Loucy (cell line): Measurements from ENCODE around the gene ZFR2.
"Not testable (repeated sequence)": the region's sequence is repeated elsewhere in the genome, so short reads cannot be mapped to it uniquely, and the experiment has no call there.

Experiments used
- H2AFZ ChIP-seq: fragments of 200-600 bp; sonication (generic); 2 replicates; pipeline ENCODE4 v1.6.0; 2016; ENCODE audit warnings: antibody characterized with exemption, mild to moderate bottlenecking, low read length, moderate library complexity
- H3F3A ChIP-seq: fragments of 200-600 bp; 2 replicates; pipeline ENCODE4 v1.6.0; 2016; ENCODE audit warnings: antibody characterized with exemption, low read depth, mild to moderate bottlenecking
- H3K27me3 ChIP-seq: fragments of 200-600 bp; sonication (generic); 2 replicates; pipeline ENCODE4 v1.6.1; 2014; ENCODE audit warnings: low read length, mild to moderate bottlenecking; ENCODE audit not compliant: insufficient read depth, poor library complexity, severe bottlenecking
- H3K36me3 ChIP-seq: fragments of 200-600 bp; sonication (generic); 2 replicates; pipeline ENCODE4 v1.6.1; 2016; ENCODE audit warnings: low read length; ENCODE audit not compliant: insufficient read depth
- H3K4me1 ChIP-seq: fragments of 200-600 bp; sonication (generic); 2 replicates; pipeline ENCODE4 v1.5.1; 2014; ENCODE audit warnings: low read length, mild to moderate bottlenecking; ENCODE audit not compliant: insufficient read depth, poor library complexity, severe bottlenecking
- H3K4me2 ChIP-seq: fragments of 200-600 bp; sonication (generic); 2 replicates; pipeline ENCODE4 v1.6.0; 2014; ENCODE audit warnings: antibody characterized with exemption, low read length, low read depth, mild to moderate bottlenecking; ENCODE audit not compliant: poor library complexity, severe bottlenecking
- H3K4me3 ChIP-seq: fragments of 200-600 bp; sonication (generic); 2 replicates; pipeline ENCODE4 v1.5.1; 2014; ENCODE audit warnings: low read length, mild to moderate bottlenecking, mixed read lengths; ENCODE audit not compliant: poor library complexity, severe bottlenecking
- H3K79me2 ChIP-seq: fragments of 200-600 bp; sonication (generic); 2 replicates; pipeline ENCODE4 v1.6.1; 2014; ENCODE audit warnings: low read length; ENCODE audit not compliant: insufficient read depth
- H3K9ac ChIP-seq: fragments of 200-600 bp; sonication (generic); 2 replicates; pipeline ENCODE4 v1.6.0; 2014; ENCODE audit warnings: mild to moderate bottlenecking, low read depth, low read length, moderate library complexity; ENCODE audit not compliant: poor library complexity, severe bottlenecking
- H3K9me2 ChIP-seq: fragments of 200-600 bp; sonication (generic); replicated peaks from 2 replicates; pipeline ENCODE4 v1.6.1; 2016; ENCODE audit warnings: low read depth, low read length, mixed read lengths
- H3K9me3 ChIP-seq: fragments of 200-600 bp; sonication (generic); 2 replicates; pipeline ENCODE4 v1.6.1; 2014; ENCODE audit warnings: mild to moderate bottlenecking, antibody characterized with exemption, low read length, low read depth; ENCODE audit not compliant: insufficient read depth
- H4K20me1 ChIP-seq: fragments of 200-600 bp; sonication (generic); 2 replicates; pipeline ENCODE4 v1.6.0; 2014; ENCODE audit warnings: antibody characterized with exemption, low read length, mild to moderate bottlenecking; ENCODE audit not compliant: insufficient read depth, poor library complexity, severe bottlenecking
- EZH2phosphoT487 ChIP-seq: fragments of 200-600 bp; IDR thresholded peaks from 2 replicates; pipeline ENCODE4 v1.6.1; 2018; ENCODE audit warnings: antibody characterized with exemption, mild to moderate bottlenecking, moderate library complexity, borderline replicate concordance
- TF ChIP-seq, protein P1 (sequence below): fragments of 200-600 bp; sonication (generic); conservative IDR thresholded peaks from 2 replicates; pipeline ENCODE4 v1.5.1; 2014; ENCODE audit warnings: mild to moderate bottlenecking, antibody characterized with exemption, low read length

Gene ZFR2

DNA sequence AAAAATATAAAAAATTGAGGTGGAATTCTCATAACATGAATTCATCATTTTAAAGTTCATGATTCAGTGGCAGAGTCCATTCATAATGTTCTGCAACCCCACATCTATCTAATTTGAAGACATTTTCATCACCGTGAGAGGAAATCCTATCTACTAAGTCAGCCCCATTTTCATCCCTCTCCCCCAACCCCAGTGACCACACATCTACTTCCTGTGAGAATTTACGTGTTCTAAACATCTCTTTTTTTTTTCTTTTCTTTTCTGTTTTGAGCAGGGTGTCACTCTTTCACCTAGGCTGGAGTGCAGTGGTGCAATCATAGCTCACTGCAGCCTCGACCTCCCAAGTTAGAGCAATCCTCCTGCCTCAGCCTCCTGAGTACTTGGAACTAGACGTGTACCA lies 29.1 kb upstream of the ZFR2 start:
- no peaks in the 10 kb centered on the region for H3F3A ChIP-seq
- no peak overlapping the region for H3K4me2 ChIP-seq

DNA sequence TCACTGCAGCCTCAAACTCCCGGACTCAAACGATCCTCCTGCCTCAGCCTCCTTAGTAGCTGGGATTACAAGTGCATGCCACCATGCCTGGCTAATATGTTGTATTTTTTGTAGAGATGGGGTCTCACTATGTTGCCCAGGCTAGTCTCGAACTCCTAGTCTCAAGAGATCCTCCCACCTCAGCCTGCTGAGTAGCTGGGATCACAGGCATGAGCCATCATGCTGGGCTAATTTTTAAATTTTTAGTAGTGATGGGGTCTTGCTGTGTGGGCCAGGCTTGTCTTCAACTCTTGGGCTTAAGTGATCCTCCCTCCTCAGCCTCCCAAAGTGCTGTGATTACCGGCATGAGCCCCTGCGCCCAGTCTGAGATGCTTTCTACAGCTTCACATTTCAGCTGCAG lies 26.9 kb upstream of the ZFR2 start:
- TF ChIP-seq, protein P1, sequence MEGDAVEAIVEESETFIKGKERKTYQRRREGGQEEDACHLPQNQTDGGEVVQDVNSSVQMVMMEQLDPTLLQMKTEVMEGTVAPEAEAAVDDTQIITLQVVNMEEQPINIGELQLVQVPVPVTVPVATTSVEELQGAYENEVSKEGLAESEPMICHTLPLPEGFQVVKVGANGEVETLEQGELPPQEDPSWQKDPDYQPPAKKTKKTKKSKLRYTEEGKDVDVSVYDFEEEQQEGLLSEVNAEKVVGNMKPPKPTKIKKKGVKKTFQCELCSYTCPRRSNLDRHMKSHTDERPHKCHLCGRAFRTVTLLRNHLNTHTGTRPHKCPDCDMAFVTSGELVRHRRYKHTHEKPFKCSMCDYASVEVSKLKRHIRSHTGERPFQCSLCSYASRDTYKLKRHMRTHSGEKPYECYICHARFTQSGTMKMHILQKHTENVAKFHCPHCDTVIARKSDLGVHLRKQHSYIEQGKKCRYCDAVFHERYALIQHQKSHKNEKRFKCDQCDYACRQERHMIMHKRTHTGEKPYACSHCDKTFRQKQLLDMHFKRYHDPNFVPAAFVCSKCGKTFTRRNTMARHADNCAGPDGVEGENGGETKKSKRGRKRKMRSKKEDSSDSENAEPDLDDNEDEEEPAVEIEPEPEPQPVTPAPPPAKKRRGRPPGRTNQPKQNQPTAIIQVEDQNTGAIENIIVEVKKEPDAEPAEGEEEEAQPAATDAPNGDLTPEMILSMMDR, result no peak
- no peak for TF ChIP-seq EZH2phosphoT487

More for the DNA sequence above, 29.1 kb upstream of the ZFR2 start:
- H3K79me2 ChIP-seq, result no peaks in the 10 kb centered on the region
- H4K20me1 ChIP-seq, result no peaks in the 10 kb centered on the region
- no peaks in the 10 kb centered on the region for H3K27me3 ChIP-seq
- peaks cover 3% of the 10 kb centered on the region; the same call in 1 of the 2 replicates for H3K9me3 ChIP-seq
- no peaks in the 10 kb centered on the region for H3K4me1 ChIP-seq
- no peak overlapping the region for H3K4me3 ChIP-seq
- no peaks in the 10 kb centered on the region for H3K9me2 ChIP-seq
- TF ChIP-seq, protein P1, result no peak
- no peak for TF ChIP-seq EZH2phosphoT487
- no peaks in the 10 kb centered on the region for H3K36me3 ChIP-seq
- no peak overlapping the region for H2AFZ ChIP-seq
- H3K9ac ChIP-seq, result no peak overlapping the region

DNA sequence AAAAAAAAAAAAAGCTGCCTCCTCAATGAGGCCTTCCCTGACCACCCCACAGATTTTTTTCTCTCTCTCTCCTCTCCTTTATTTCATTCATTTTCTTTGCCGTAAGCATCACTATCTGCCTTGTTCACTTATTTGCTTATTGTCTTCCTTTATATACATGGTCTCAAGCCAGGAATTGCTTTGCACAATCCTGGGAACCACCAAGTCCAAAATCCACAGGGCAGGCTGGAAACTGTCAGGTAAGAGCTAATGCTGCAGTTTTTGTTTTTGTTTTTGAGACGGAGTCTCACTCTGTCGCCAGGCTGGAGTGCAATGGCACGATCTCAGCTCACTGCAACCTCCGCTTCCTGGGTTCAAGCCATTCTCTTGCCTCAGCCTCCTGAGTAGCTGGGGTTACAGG lies 26.1 kb upstream of the ZFR2 start:
- not testable (repeated sequence) for H3F3A ChIP-seq, H3K27me3 ChIP-seq, H3K36me3 ChIP-seq, H2AFZ ChIP-seq, H3K79me2 ChIP-seq, H3K9ac ChIP-seq, H3K4me1 ChIP-seq, H4K20me1 ChIP-seq, H3K9me2 ChIP-seq, H3K9me3 ChIP-seq, H3K4me2 ChIP-seq, H3K4me3 ChIP-seq

More for the DNA sequence above, 26.9 kb upstream of the ZFR2 start:
- Histone ChIP-seq H3K79me2 (no peaks in the 10 kb centered on the region), H3K4me3 (no peak overlapping the region), H3K9ac (no peak overlapping the region), H3F3A (no peaks in the 10 kb centered on the region), H3K4me1 (no peaks in the 10 kb centered on the region), H2AFZ (no peak overlapping the region), H4K20me1 (no peaks in the 10 kb centered on the region), H3K27me3 (no peaks in the 10 kb centered on the region), H3K9me3 (peaks cover 3% of the 10 kb centered on the region; the same call in 1 of the 2 replicates), H3K36me3 (no peaks in the 10 kb centered on the region), H3K9me2 (no peaks in the 10 kb centered on the region), H3K4me2 (no peak overlapping the region)

DNA sequence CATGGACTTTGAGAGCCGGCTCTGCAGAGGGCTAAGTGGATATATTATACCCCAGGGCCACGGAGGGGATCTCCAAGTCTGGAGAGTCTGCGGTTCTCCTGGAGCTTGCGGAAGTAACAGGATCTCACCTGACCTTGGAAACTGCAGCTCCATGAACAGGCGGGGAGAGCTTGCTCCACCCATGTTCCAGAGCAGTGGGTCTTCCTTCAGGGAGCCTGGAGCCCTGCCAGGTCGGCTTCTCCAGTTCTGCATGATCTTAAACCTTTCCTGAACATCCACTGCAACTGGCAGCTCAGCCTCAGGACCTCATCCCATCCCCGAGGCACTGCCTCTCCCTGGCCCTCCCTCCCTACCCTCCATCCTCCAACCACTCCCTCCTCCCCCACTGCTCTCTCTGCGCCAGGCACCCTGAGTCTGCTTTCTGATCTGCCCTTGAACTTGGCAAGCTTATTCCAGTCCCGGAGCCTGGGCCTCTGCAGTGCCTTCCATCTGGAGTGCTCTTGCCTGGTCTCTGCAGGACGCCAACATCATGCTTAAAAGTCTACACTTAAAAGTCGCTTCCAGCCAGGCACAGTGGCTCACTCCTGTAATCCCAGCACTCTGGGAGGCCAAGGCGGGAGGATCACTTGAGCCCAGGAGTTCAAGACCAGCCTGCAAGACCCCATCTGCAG lies 24.8 kb upstream of the ZFR2 start:
- Histone ChIP-seq H3F3A (no peaks in the 10 kb centered on the region), H3K4me1 (no peaks in the 10 kb centered on the region), H3K79me2 (no peaks in the 10 kb centered on the region), H4K20me1 (no peaks in the 10 kb centered on the region), H3K9me2 (no peaks in the 10 kb centered on the region), H3K27me3 (no peaks in the 10 kb centered on the region), H3K36me3 (no peaks in the 10 kb centered on the region), H3K9ac (no peak overlapping the region), H2AFZ (no peak overlapping the region), H3K4me2 (no peak overlapping the region), H3K4me3 (no peak overlapping the region), H3K9me3 (peaks cover 3% of the 10 kb centered on the region; the same call in 1 of the 2 replicates)
- TF ChIP-seq EZH2phosphoT487, result no peak
- TF ChIP-seq, protein P1, result no peak
